ENCODE measurements around the gene ATP2A3. TPM values are rescaled to one million over a fixed set of nuclear protein-coding genes. Genes with fewer than 3 reads are reported as not detected.
A peak's percentile ranks its signal among the peaks of the same experiment; 100 is the strongest.

The ATP2A3 gene
- total and polyA plus RNA-seq, 2 donors (not counting 1 experiment from before 2014, with no cell fraction given): 697 to 817 TPM

DNA sequence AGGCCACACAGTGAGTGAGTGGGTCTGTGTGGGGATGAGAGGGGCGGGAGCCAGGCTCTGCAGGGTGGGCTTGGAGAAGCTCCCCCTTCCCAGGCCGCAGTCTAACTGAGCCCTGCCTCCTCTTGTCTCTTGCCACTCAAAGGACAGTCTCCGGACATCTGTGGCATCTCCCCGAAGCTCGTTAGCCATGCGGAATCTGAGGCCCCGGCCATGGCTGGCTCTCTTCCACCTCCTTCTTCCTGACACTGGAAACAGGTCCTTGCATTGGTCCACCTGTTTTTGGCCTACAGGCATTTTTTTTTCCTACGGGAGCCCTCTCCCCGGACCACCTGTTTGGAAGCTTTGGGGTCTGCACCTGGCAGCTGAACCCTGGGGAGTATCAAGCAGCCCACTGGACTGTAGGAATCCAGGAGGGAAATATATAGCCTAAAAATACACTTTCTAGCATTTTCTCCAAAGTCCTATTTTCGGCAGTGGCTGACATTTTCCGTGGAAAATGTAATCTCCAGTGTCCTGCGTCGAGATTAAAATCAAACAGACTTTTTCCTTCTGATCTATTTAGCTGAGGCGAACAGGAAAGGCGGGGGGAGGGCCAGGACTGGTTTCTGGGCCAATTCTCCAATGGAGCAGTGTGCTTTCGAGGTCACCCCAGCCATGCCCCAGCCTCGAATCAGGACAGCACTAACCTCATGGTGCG lies 9.1 kb downstream of the ATP2A3 start:
- peak overlapping the region in 1 of 2 donors; percentile 50 for H3K27ac ChIP-seq (ENCODE audit: low read length in 2 of 2)
- H2AFZ ChIP-seq (ENCODE audit: insufficient read depth, low read depth, low read length, poor library complexity, severe bottlenecking): no peak overlapping the region
- H3K4me2 ChIP-seq (replicated peaks; ENCODE audit: low read depth, low read length, poor library complexity, severe bottlenecking): no peak overlapping the region
- no peaks in the 10 kb centered on the region for H3K9me3 ChIP-seq (ENCODE audit: control extremely low read depth in 1 of 3, control insufficient read depth in 2 of 3, insufficient read depth in 1 of 3, low read length in 2 of 3)
- ChIA-PET POLR2A (interaction anchor here (0.7 to 1.0 kb wide), 2 partner anchors 17 to 50 kb away, joined by 3 to 9 read pairs; no protein-coding TSS in a partner anchor), CTCF (interaction anchor here (1.1 to 2.3 kb wide), 3 partner anchors 10 to 109 kb away, joined by 3 to 12 read pairs (median 5); partner anchors contain the start of gene NCBP3)
- no peaks in the 10 kb centered on the region for H3K27me3 ChIP-seq (replicated peaks in 1 of 4; ENCODE audit: control extremely low read depth in 1 of 4, control insufficient read depth in 3 of 4, insufficient read depth in 4 of 4, low read length in 3 of 4)
- H3K79me2 ChIP-seq (ENCODE audit: control insufficient read depth, insufficient read depth, low read length): peaks cover 92% of the 10 kb centered on the region
- H3K27me3 Mint-ChIP-seq: no peaks in the 10 kb centered on the region
- H3K36me3 ChIP-seq (replicated peaks in 1 of 2; ENCODE audit: control extremely low read depth in 1 of 2, control insufficient read depth in 1 of 2, extremely low read depth in 1 of 2, insufficient read depth in 2 of 2, low read length in 1 of 2): peaks cover 0 to 84% of the 10 kb centered on the region in 2 experiments
- WGBS (ENCODE audit: insufficient coverage): 88% methylated on average over 13 of the region's 18 CpGs
- no peaks in the 10 kb centered on the region for H3K9me3 Mint-ChIP-seq (ENCODE audit: insufficient read depth)
- ATAC-seq (ENCODE audit: low read depth) (no peak), DNase-seq (no peak)
- H3K4me1 Mint-ChIP-seq: peaks cover 41% of the 10 kb centered on the region
- H3K9ac ChIP-seq (ENCODE audit: low read length): no peak overlapping the region
- H3K4me3 Mint-ChIP-seq: no peak overlapping the region
- H3K4me1 ChIP-seq (ENCODE audit: control insufficient read depth in 2 of 2, insufficient read depth in 2 of 2, low read length in 2 of 2): peaks cover 30 to 51% of the 10 kb centered on the region in 2 donors
- no peak overlapping the region for H3K27ac Mint-ChIP-seq
- TF ChIP-seq EZH2 (IDR thresholded peaks at IDR 0.05; ENCODE audit: borderline replicate concordance, insufficient read depth, low read depth, low read length, poor library complexity, severe bottlenecking): no peak
- TF ChIP-seq, protein P1, sequence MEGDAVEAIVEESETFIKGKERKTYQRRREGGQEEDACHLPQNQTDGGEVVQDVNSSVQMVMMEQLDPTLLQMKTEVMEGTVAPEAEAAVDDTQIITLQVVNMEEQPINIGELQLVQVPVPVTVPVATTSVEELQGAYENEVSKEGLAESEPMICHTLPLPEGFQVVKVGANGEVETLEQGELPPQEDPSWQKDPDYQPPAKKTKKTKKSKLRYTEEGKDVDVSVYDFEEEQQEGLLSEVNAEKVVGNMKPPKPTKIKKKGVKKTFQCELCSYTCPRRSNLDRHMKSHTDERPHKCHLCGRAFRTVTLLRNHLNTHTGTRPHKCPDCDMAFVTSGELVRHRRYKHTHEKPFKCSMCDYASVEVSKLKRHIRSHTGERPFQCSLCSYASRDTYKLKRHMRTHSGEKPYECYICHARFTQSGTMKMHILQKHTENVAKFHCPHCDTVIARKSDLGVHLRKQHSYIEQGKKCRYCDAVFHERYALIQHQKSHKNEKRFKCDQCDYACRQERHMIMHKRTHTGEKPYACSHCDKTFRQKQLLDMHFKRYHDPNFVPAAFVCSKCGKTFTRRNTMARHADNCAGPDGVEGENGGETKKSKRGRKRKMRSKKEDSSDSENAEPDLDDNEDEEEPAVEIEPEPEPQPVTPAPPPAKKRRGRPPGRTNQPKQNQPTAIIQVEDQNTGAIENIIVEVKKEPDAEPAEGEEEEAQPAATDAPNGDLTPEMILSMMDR (IDR thresholded peaks at IDR 0.05): no peak
- intact Hi-C loops (cut with micrococcal nuclease): no loop called here
- H4K20me1 ChIP-seq (ENCODE audit: control insufficient read depth, insufficient read depth, low read length, poor library complexity, severe bottlenecking): peaks cover 94% of the 10 kb centered on the region
- no peak overlapping the region for H3K4me3 ChIP-seq (ENCODE audit: control extremely low read depth in 1 of 5, extremely low read depth in 1 of 5, insufficient read depth in 1 of 5, low read depth in 2 of 5, low read length in 4 of 5)

DNA sequence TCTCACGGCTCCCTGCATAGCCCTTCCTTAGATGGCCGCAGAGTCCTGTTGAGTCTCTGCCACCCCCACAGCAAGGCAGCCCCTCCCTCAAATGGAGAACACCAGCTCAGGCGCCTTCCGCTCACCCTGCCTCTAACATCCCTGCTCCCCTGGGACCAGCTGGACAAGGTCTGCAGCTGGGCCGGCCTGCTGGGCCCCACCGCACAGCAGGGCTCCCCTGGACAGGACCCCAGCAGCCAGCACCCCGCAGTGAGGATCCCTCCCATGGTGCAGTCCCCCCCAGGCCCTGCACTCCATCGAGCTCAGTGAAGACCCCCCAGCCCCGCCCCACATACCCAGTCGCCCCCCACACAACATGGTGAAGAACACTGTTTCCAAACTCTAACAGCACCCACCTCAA lies 10.2 kb downstream of the ATP2A3 start:
- Histone ChIP-seq H3K9me3 (ENCODE audit: control extremely low read depth in 1 of 3, control insufficient read depth in 2 of 3, insufficient read depth in 1 of 3, low read length in 2 of 3) (no peaks in the 10 kb centered on the region), H3K27me3 (replicated peaks in 1 of 4; ENCODE audit: control extremely low read depth in 1 of 4, control insufficient read depth in 3 of 4, insufficient read depth in 4 of 4, low read length in 3 of 4) (no peaks in the 10 kb centered on the region), H3K79me2 (ENCODE audit: control insufficient read depth, insufficient read depth, low read length) (peaks cover 90% of the 10 kb centered on the region), H3K36me3 (replicated peaks in 1 of 2; ENCODE audit: control extremely low read depth in 1 of 2, control insufficient read depth in 1 of 2, extremely low read depth in 1 of 2, insufficient read depth in 2 of 2, low read length in 1 of 2) (peaks cover 0 to 82% of the 10 kb centered on the region in 2 experiments), H4K20me1 (ENCODE audit: control insufficient read depth, insufficient read depth, low read length, poor library complexity, severe bottlenecking) (peaks cover 94% of the 10 kb centered on the region), H3K4me2 (replicated peaks; ENCODE audit: low read depth, low read length, poor library complexity, severe bottlenecking) (no peak overlapping the region), H3K4me1 (ENCODE audit: control insufficient read depth in 2 of 2, insufficient read depth in 2 of 2, low read length in 2 of 2) (peaks cover 20 to 41% of the 10 kb centered on the region in 2 donors), H3K27ac (ENCODE audit: low read length in 2 of 2) (no peak overlapping the region), H3K9ac (ENCODE audit: low read length) (no peak overlapping the region), H3K4me3 (ENCODE audit: control extremely low read depth in 1 of 5, extremely low read depth in 1 of 5, insufficient read depth in 1 of 5, low read depth in 2 of 5, low read length in 4 of 5) (no peak overlapping the region), H2AFZ (ENCODE audit: insufficient read depth, low read depth, low read length, poor library complexity, severe bottlenecking) (no peak overlapping the region)
- ChIA-PET POLR2A (interaction anchor here (0.7 kb wide), 1 partner anchor 49 kb away, joined by 9 read pairs; no protein-coding TSS in a partner anchor), CTCF (interaction anchor here (1.3 kb wide), 1 partner anchor 11 kb away, joined by 3 read pairs; no protein-coding TSS in a partner anchor)
- intact Hi-C loops (cut with micrococcal nuclease): no loop called here
- no peaks in the 10 kb centered on the region for H3K9me3 Mint-ChIP-seq (ENCODE audit: insufficient read depth)
- ATAC-seq (ENCODE audit: low read depth) (no peak), DNase-seq (no peak)
- TF ChIP-seq, protein P1 (IDR thresholded peaks at IDR 0.05): no peak
- no peak for TF ChIP-seq EZH2 (IDR thresholded peaks at IDR 0.05; ENCODE audit: borderline replicate concordance, insufficient read depth, low read depth, low read length, poor library complexity, severe bottlenecking)
- no peaks in the 10 kb centered on the region for H3K27me3 Mint-ChIP-seq
- H3K27ac Mint-ChIP-seq: no peak overlapping the region
- H3K4me1 Mint-ChIP-seq: peaks cover 30% of the 10 kb centered on the region
- 100% methylated on average over 5 of the region's 10 CpGs for WGBS (ENCODE audit: insufficient coverage)
- H3K4me3 Mint-ChIP-seq: no peak overlapping the region
